Measurements from ENCODE around the gene CDH23. TPM values are rescaled to one million over a fixed set of nuclear protein-coding genes. Genes with fewer than 3 reads are reported as not detected.

Gene CDH23
- polyA plus RNA-seq, 1 experiment: 0.01 TPM

DNA sequence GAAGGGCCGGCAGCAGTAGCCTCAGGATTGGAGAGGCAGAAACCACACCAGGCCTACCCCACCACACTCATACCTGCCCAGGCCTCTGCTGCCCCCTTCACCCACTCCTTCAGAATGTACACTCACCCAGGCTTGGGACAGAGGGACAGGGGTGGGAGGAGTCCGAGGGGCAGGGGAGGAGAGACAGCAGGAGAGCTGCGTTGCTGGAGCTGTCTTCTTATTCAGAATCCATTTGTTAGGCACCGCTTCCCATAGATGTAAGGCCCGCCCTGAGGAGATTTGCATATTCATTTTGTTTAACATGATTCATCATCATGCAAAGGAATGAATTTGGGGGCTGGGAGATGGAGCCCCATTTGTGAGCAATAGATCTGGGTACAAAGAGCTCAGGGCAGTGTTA lies 156.7 kb downstream of the CDH23 start:
- ChIA-PET POLR2A (no interaction called here), CTCF (interaction anchor here (3.1 kb wide), 1 partner anchor 17 kb away, joined by 14 read pairs; no protein-coding TSS in a partner anchor)
- TF ChIP-seq, protein P1, sequence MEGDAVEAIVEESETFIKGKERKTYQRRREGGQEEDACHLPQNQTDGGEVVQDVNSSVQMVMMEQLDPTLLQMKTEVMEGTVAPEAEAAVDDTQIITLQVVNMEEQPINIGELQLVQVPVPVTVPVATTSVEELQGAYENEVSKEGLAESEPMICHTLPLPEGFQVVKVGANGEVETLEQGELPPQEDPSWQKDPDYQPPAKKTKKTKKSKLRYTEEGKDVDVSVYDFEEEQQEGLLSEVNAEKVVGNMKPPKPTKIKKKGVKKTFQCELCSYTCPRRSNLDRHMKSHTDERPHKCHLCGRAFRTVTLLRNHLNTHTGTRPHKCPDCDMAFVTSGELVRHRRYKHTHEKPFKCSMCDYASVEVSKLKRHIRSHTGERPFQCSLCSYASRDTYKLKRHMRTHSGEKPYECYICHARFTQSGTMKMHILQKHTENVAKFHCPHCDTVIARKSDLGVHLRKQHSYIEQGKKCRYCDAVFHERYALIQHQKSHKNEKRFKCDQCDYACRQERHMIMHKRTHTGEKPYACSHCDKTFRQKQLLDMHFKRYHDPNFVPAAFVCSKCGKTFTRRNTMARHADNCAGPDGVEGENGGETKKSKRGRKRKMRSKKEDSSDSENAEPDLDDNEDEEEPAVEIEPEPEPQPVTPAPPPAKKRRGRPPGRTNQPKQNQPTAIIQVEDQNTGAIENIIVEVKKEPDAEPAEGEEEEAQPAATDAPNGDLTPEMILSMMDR (IDR thresholded peaks at IDR 0.05; ENCODE audit: low read depth, low read length): no peak

DNA sequence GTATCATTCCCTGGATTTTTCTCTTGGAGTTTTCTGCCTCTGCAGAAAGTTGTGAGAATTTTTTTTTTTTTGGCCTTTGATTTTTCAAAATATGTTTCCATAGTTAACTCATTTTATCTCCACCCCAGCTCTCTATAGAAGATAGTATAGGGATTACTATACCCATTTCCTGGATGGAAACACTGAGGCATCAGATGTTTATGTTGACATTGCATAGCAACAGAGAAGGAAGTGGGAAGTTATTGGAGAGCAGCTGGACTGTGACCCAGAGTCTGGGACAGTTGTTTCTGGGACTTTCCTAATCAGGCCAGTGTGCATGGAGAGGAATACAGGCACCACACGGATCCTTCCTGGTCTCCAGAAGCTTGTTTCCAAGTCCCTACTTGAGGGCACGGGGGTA lies 158.0 kb downstream of the CDH23 start:
- Histone ChIP-seq H3K9me3 (ENCODE audit: control insufficient read depth, insufficient read depth, low read length) (no peaks in the 10 kb centered on the region), H3K27ac (ENCODE audit: low read depth, low read length) (no peak overlapping the region), H3K27me3 (ENCODE audit: control insufficient read depth, insufficient read depth, low read length) (peaks cover 36% of the 10 kb centered on the region), H3K4me3 (ENCODE audit: low read depth, low read length) (no peak overlapping the region)
- ChIA-PET CTCF (interaction anchor here (3.1 kb wide), 1 partner anchor 16 kb away, joined by 14 read pairs; no protein-coding TSS in a partner anchor), POLR2A (no interaction called here)
- TF ChIP-seq, protein P1 (IDR thresholded peaks at IDR 0.05; ENCODE audit: low read depth, low read length): no peak
- DNase-seq (ENCODE audit: low read depth, low spot score): no peak

More for the DNA sequence above, 156.7 kb downstream of the CDH23 start:
- DNase-seq (ENCODE audit: low read depth, low spot score): no peak
- Histone ChIP-seq H3K9me3 (ENCODE audit: control insufficient read depth, insufficient read depth, low read length) (no peaks in the 10 kb centered on the region), H3K4me3 (ENCODE audit: low read depth, low read length) (no peak overlapping the region), H3K27me3 (ENCODE audit: control insufficient read depth, insufficient read depth, low read length) (peaks cover 29% of the 10 kb centered on the region), H3K27ac (ENCODE audit: low read depth, low read length) (no peak overlapping the region)

DNA sequence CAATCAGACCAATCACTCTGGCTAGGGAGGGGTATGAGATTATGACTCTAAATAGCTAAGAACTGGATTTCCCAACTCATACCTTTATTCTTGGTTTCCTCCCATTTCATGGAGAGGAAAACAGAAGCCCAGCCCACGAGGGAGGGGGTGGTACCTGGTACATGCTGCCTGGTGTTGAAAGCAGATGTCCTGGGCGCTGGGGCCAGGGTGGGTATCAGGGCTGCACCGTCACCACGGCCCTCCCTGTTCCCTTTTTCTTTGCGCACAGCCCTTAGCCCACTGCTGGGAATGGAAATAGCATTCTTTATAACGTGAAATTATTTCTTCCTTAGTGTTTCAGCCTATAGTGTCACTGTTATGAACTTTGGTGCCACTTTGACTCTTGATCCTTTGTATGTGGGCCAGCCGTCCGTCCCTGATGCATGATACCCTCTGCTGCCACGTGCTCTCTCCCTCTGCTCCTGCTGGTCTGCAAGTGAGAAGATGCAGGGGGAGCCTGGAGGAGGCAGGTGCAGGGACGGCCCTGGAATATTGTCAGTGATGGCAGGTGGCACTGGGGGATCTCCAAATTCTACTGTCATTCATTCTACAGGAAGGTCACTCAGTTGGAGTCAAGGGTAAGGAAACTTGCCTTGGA lies 158.5 kb downstream of the CDH23 start:
- ChIA-PET CTCF (interaction anchor here (3.1 kb wide), 1 partner anchor 15 kb away, joined by 14 read pairs; no protein-coding TSS in a partner anchor), POLR2A (no interaction called here)
- DNase-seq (ENCODE audit: low read depth, low spot score): no peak
- TF ChIP-seq, protein P1 (IDR thresholded peaks at IDR 0.05; ENCODE audit: low read depth, low read length): no peak
- Histone ChIP-seq H3K9me3 (ENCODE audit: control insufficient read depth, insufficient read depth, low read length) (no peaks in the 10 kb centered on the region), H3K4me3 (ENCODE audit: low read depth, low read length) (no peak overlapping the region), H3K27ac (ENCODE audit: low read depth, low read length) (no peak overlapping the region), H3K27me3 (ENCODE audit: control insufficient read depth, insufficient read depth, low read length) (peaks cover 35% of the 10 kb centered on the region)

DNA sequence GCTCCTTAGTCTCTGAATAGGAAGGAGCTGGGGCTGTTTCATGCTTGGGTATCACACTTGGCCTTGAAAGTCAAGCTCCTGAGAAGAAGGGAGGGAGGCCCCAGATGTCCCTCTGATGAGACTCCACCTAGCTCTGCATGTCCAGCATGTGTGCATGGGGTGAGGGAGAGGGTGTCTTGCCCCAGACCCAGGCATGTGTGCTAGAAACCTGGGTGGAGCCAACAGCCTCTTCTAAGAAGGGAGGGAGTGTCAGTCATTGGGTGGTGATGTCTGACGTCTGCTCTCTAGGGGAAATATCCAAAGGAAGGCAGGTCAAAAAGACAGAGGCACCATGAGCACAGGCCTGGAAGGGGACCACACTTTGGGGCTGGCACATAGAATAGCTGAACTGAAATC lies 159.0 kb downstream of the CDH23 start:
- CTCF ChIA-PET: interaction anchor here (3.1 kb wide), 1 partner anchor 15 kb away, joined by 14 read pairs; no protein-coding TSS in a partner anchor
- Histone ChIP-seq H3K27ac (ENCODE audit: low read depth, low read length) (no peak overlapping the region), H3K27me3 (ENCODE audit: control insufficient read depth, insufficient read depth, low read length) (peaks cover 32% of the 10 kb centered on the region), H3K9me3 (ENCODE audit: control insufficient read depth, insufficient read depth, low read length) (no peaks in the 10 kb centered on the region), H3K4me3 (ENCODE audit: low read depth, low read length) (no peak overlapping the region)
- TF ChIP-seq, protein P1 (IDR thresholded peaks at IDR 0.05; ENCODE audit: low read depth, low read length): no peak
- DNase-seq (ENCODE audit: low read depth, low spot score): no peak
- POLR2A ChIA-PET: no interaction called here

DNA sequence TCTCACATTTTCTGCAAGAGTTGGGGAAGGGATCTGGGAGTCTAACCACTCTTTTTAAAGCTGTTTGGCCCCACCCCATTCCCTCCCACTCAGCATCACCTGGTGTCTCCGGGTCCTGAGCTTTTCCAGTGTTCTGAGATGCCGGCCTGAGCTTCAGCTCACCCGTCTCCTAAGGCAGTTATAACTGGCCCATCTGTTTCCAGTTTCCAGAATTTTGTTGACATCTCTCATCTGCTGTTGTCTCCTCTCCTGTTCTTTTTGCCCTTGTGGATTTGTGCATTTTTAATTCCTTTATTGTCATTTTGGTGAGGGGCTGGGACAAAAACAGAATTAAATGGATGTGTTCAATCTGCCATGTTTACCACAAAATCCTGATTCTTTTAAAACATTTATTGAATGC lies 162.3 kb downstream of the CDH23 start:
- POLR2A ChIA-PET: no interaction called here

More for the DNA sequence above, 162.3 kb downstream of the CDH23 start:
- H3K27me3 ChIP-seq (ENCODE audit: control insufficient read depth, insufficient read depth, low read length): peaks cover 19% of the 10 kb centered on the region
- H3K4me3 ChIP-seq (ENCODE audit: low read depth, low read length): no peak overlapping the region
- H3K9me3 ChIP-seq (ENCODE audit: control insufficient read depth, insufficient read depth, low read length): no peaks in the 10 kb centered on the region
- TF ChIP-seq, protein P1 (IDR thresholded peaks at IDR 0.05; ENCODE audit: low read depth, low read length): no peak
- no peak overlapping the region for H3K27ac ChIP-seq (ENCODE audit: low read depth, low read length)
- CTCF ChIA-PET: interaction anchor here (1.1 kb wide), 1 partner anchor 11 kb away, joined by 3 read pairs; no protein-coding TSS in a partner anchor
- no peak for DNase-seq (ENCODE audit: low read depth, low spot score)
